H1 (cell line): Measurements from ENCODE around the gene IGF2R. TPM values are rescaled to one million over a fixed set of nuclear protein-coding genes. Genes with fewer than 3 reads are reported as not detected.
A peak's percentile ranks its signal among the peaks of the same experiment; 100 is the strongest.

ENCODE experiments used
- CTCF ChIA-PET: fragments of 300-600 bp; sonication (Branson Sonifier 250); formaldehyde crosslinking; loops from one replicate; lab custom pipeline; 2021; ENCODE audit not compliant: partially characterized antibody; lab: Charles Lee
- POLR2A ChIA-PET: fragments of 300-600 bp; sonication (Branson Sonifier 250); formaldehyde crosslinking; loops from one replicate; lab custom pipeline; 2021; ENCODE audit warnings: inconsistent platforms; ENCODE audit not compliant: partially characterized antibody; lab: Charles Lee
- DNase-seq, 2 experiments: peaks; one replicate each; pipeline versions ENCODE4 v3.0.0 to v3.0.0-alpha.2; 2010 to 2022; ENCODE audit warnings: low spot score in 2 of 2, low read depth in 1 of 2, mixed read lengths in 1 of 2
- FAIRE-seq: peaks from 2 replicates; lab custom pipeline; 2011; peaks lifted over from hg19 to GRCh38; lab: Jason Lieb, UNC
- H2AFZ ChIP-seq: 2 replicates; pipeline ENCODE4 v1.8.1; 2012; ENCODE audit warnings: low read length, inconsistent platforms
- H2AK5ac ChIP-seq: 2 replicates; pipeline ENCODE4 v1.6.1; 2013; ENCODE audit warnings: low read depth, low read length
- H2BK120ac ChIP-seq: replicated peaks from 2 replicates; pipeline ENCODE3; 2013; ENCODE audit warnings: low read depth, low read length, inconsistent platforms
- H2BK12ac ChIP-seq: 2 replicates; pipeline ENCODE4 v1.6.1; 2013; ENCODE audit warnings: low read depth, low read length
- H2BK15ac ChIP-seq: 2 replicates; pipeline ENCODE4 v1.6.1; 2013; ENCODE audit warnings: low read length
- H2BK20ac ChIP-seq: 2 replicates; pipeline ENCODE4 v1.6.1; 2013; ENCODE audit warnings: low read length
- H2BK5ac ChIP-seq: 2 replicates; pipeline ENCODE4 v1.6.1; 2013; ENCODE audit warnings: low read depth, low read length
- H3K14ac ChIP-seq: 2 replicates; pipeline ENCODE4 v1.6.1; 2013; ENCODE audit warnings: inconsistent platforms; ENCODE audit not compliant: insufficient read length
- H3K18ac ChIP-seq: 2 replicates; pipeline ENCODE4 v1.6.1; 2013; ENCODE audit warnings: low read length; ENCODE audit errors: extremely low read depth
- H3K23ac ChIP-seq: 2 replicates; pipeline ENCODE4 v1.6.1; 2013; ENCODE audit warnings: inconsistent platforms; ENCODE audit not compliant: insufficient read length
- H3K23me2 ChIP-seq: 2 replicates; pipeline ENCODE4 v1.6.1; 2013; ENCODE audit warnings: low read depth, low read length
- H3K27ac ChIP-seq: 2 replicates; pipeline ENCODE4 v1.6.1; 2011; ENCODE audit warnings: low read depth, low read length, inconsistent platforms
- H3K27me3 ChIP-seq, 4 experiments: replicated peaks in 1 of 4; 1 replicate in 1 of 4; 2 replicates in 3 of 4; pipeline versions ENCODE4 v1.6.1 to v1.8.1; 2011 to 2013; ENCODE audit warnings: low read length in 3 of 4, mild to moderate bottlenecking in 3 of 4, inconsistent platforms in 2 of 4, mixed read lengths in 2 of 4, moderate library complexity in 1 of 4; ENCODE audit not compliant: control insufficient read depth in 3 of 4, insufficient read depth in 3 of 4; ENCODE audit errors: extremely low read depth in 1 of 4
- H3K36me3 ChIP-seq, 4 experiments: 2 replicates each; pipeline versions ENCODE4 v1.6.1 to v1.8.1; 2011 to 2013; ENCODE audit warnings: mild to moderate bottlenecking in 4 of 4, low read length in 3 of 4, moderate library complexity in 2 of 4, control low read depth in 1 of 4, inconsistent platforms in 1 of 4; ENCODE audit not compliant: insufficient read depth in 4 of 4, control insufficient read depth in 2 of 4
- H3K4ac ChIP-seq: replicated peaks from 2 replicates; pipeline ENCODE3; 2013; ENCODE audit warnings: low read length, low read depth, mixed read lengths, inconsistent platforms; ENCODE audit not compliant: insufficient read length
- H3K4me1 ChIP-seq, 4 experiments: replicated peaks in 1 of 4; 1 replicate in 1 of 4; 2 replicates in 3 of 4; pipeline versions ENCODE4 v1.6.1 to v1.8.1; 2011 to 2013; ENCODE audit warnings: low read length in 3 of 4, inconsistent platforms in 2 of 4, mixed read lengths in 1 of 4; ENCODE audit not compliant: insufficient read depth in 4 of 4, control insufficient read depth in 3 of 4
- H3K4me2 ChIP-seq, 2 experiments: 2 replicates each; pipeline versions ENCODE4 v1.6.1 to v1.8.1; 2011 to 2013; ENCODE audit warnings: low read depth in 2 of 2, low read length in 2 of 2, control low read depth in 1 of 2, inconsistent platforms in 1 of 2, mild to moderate bottlenecking in 1 of 2; ENCODE audit not compliant: insufficient read depth in 1 of 2
- H3K4me3 ChIP-seq, 4 experiments: fragments of 200-600, 300-600 bp in 1 of 4; sonication (generic), shearing (Covaris generic), sonication (Bioruptor Twin) in 1 of 4; 2 replicates each; pipeline versions ENCODE4 v1.5.1 to v1.8.1; 2011 to 2016; ENCODE audit warnings: low read length in 4 of 4, low read depth in 3 of 4, control low read depth in 2 of 4, inconsistent platforms in 2 of 4, mild to moderate bottlenecking in 2 of 4, mixed read lengths in 1 of 4, moderate library complexity in 1 of 4; ENCODE audit not compliant: insufficient read depth in 2 of 4; ENCODE audit errors: extremely low read depth in 1 of 4
- H3K56ac ChIP-seq: replicated peaks from 2 replicates; pipeline ENCODE3; 2013; ENCODE audit warnings: low read depth, mild to moderate bottlenecking, mixed read lengths, low read length, inconsistent platforms; ENCODE audit not compliant: insufficient read length
- H3K79me1 ChIP-seq: 2 replicates; pipeline ENCODE4 v1.6.1; 2013; ENCODE audit warnings: low read depth, low read length, control low read depth
- H3K79me2 ChIP-seq, 2 experiments: 2 replicates each; pipeline versions ENCODE4 v1.6.1 to v1.8.1; 2012 to 2013; ENCODE audit warnings: low read length in 2 of 2, mild to moderate bottlenecking in 2 of 2, inconsistent platforms in 1 of 2; ENCODE audit not compliant: insufficient read depth in 2 of 2, control insufficient read depth in 1 of 2
- H3K9ac ChIP-seq, 4 experiments: replicated peaks in 1 of 4; 1 replicate in 1 of 4; 2 replicates in 3 of 4; pipeline versions ENCODE4 v1.6.1 to v1.8.1; 2011 to 2013; ENCODE audit warnings: low read depth in 3 of 4, low read length in 3 of 4, control low read depth in 2 of 4, mild to moderate bottlenecking in 2 of 4, moderate library complexity in 2 of 4, inconsistent platforms in 1 of 4; ENCODE audit errors: extremely low read depth in 1 of 4
- H3K9me3 ChIP-seq, 2 experiments: 2 replicates each; pipeline versions ENCODE4 v1.6.1 to v1.8.1; 2012 to 2013; ENCODE audit warnings: mild to moderate bottlenecking in 2 of 2, moderate library complexity in 2 of 2, control low read depth in 1 of 2, inconsistent platforms in 1 of 2, low read depth in 1 of 2, low read length in 1 of 2, mixed read lengths in 1 of 2; ENCODE audit not compliant: insufficient read depth in 2 of 2
- H4K20me1 ChIP-seq, 2 experiments: replicated peaks in 1 of 2; 2 replicates each; pipeline versions ENCODE3 to v1.8.1; 2011 to 2013; ENCODE audit warnings: inconsistent platforms in 2 of 2, low read length in 2 of 2, mild to moderate bottlenecking in 1 of 2; ENCODE audit not compliant: insufficient read depth in 2 of 2, control insufficient read depth in 1 of 2
- H4K5ac ChIP-seq: 2 replicates; pipeline ENCODE4 v1.6.1; 2013; ENCODE audit warnings: low read length, low read depth, mixed read lengths, inconsistent platforms; ENCODE audit not compliant: insufficient read length
- H4K8ac ChIP-seq: 2 replicates; pipeline ENCODE4 v1.8.0; 2013; ENCODE audit warnings: mild to moderate bottlenecking, moderate library complexity, low read length, inconsistent platforms; ENCODE audit not compliant: insufficient read depth; ENCODE audit errors: extremely low read depth
- H4K91ac ChIP-seq: replicated peaks from 2 replicates; pipeline ENCODE3; 2013; ENCODE audit warnings: low read length, mixed read lengths, inconsistent platforms; ENCODE audit not compliant: insufficient read length
- NANOG ChIP-seq: IDR thresholded peaks from 2 replicates; pipeline ENCODE4 v1.6.1; 2011; ENCODE audit warnings: low read length, low read depth, mild to moderate bottlenecking, inconsistent platforms; ENCODE audit not compliant: insufficient read depth, poor library complexity, severe bottlenecking
- POLR2AphosphoS5 ChIP-seq: IDR thresholded peaks from 2 replicates; pipeline ENCODE4 v1.6.1; 2011; ENCODE audit warnings: low read depth, low read length
- WGBS, 2 experiments: shearing (Covaris generic) in 1 of 2; methylation state at CpG; one replicate each; pipeline versions ENCODE4 v1.1.6 to v1.1.7; 2013 to 2015; ENCODE audit warnings: low lambda C conversion rate in 2 of 2, mixed read lengths in 2 of 2, inconsistent platforms in 1 of 2, low coverage in 1 of 2, missing lambda C conversion rate in 1 of 2; ENCODE audit not compliant: insufficient replicate concordance in 2 of 2, insufficient coverage in 1 of 2, insufficient read length in 1 of 2; ENCODE audit errors: extremely low coverage in 1 of 2, missing lambda C conversion rate in 1 of 2; 5-methylcytosine and 5-hydroxymethylcytosine counted together
- polyA plus RNA-seq, 7 experiments: library from polyadenylated mRNA; depleted of rRNA in 3 of 7; stranded (reverse) in 5 of 7; unstranded in 2 of 7; fragments of >200 nt in 5 of 7; fragments of 200-250 nt in 2 of 7; gene quantifications; 1 replicate in 5 of 7; 2 replicates in 1 of 7; 4 replicates in 1 of 7; pipeline versions ENCODE4 v1.2.1 to v1.2.3, GENCODE V29; 2011 to 2013; ENCODE audit warnings: missing spikeins in 2 of 7, mixed read lengths in 2 of 7
- total RNA-seq: library from RNA; stranded (reverse); fragmentation: NEBNext Ultra II Directional; extraction: Animal tissue kit (Norgen Biotek cat#: 25700); gene quantifications from 2 replicates; pipeline ENCODE4 v1.2.1, GENCODE V29; 2021

The IGF2R gene
- total and polyA plus RNA-seq, 2 of the 8 experiments (the other 6 are each of a cell fraction or from before 2014, with no cell fraction given), result 20.6 to 74.1 TPM

- H3K27ac ChIP-seq, result no peak overlapping the region
Measured at GRCh38 chr6:159977255-159977903, 8.5 kb downstream of the IGF2R start.

More at GRCh38 chr6:159977255-159977903, 8.5 kb downstream of the IGF2R start:
- Histone ChIP-seq H2AK5ac (peak overlapping the region; percentile 46; the same call in 1 of the 2 replicates), H4K8ac (no peak overlapping the region), H2BK12ac (peak overlapping the region; percentile 33; the same call in 1 of the 2 replicates), H4K20me1 (peaks cover 42 to 51% of the 10 kb centered on the region in 2 experiments), H3K56ac (no peak overlapping the region), H3K18ac (no peak overlapping the region), H2AFZ (no peak overlapping the region), H3K9me3 (no peaks in the 10 kb centered on the region), H2BK120ac (no peak overlapping the region), H3K27me3 (no peaks in the 10 kb centered on the region), H3K14ac (no peak overlapping the region), H3K9ac (peak overlapping the region in 1 of 4 experiments; percentile 16; a peak in 1 of 7 replicates), H2BK5ac (no peak overlapping the region), H4K91ac (no peak overlapping the region), H3K4me3 (no peak overlapping the region), H3K4ac (no peak overlapping the region), H2BK20ac (no peak overlapping the region), H3K79me2 (peaks cover 41 to 98% of the 10 kb centered on the region in 2 experiments), H3K4me1 (peaks cover 24 to 41% (median 33%) of the 10 kb centered on the region in 4 experiments), H4K5ac (no peak overlapping the region), H3K79me1 (peaks cover 29% of the 10 kb centered on the region), H3K23ac (no peak overlapping the region), H3K36me3 (no peaks in the 10 kb centered on the region), H2BK15ac (no peak overlapping the region), H3K23me2 (peaks cover 3% of the 10 kb centered on the region; the same call in 1 of the 2 replicates), H3K4me2 (peak overlapping the region in 1 of 2 experiments; percentile 20; a peak in 2 of 4 replicates)
- WGBS, 2 experiments, result 79% methylated on average over 14 of the region's 14 CpGs; no CpG with 5 or more reads in 1 of the 2 experiments
- DNase-seq, result no peak
- ChIA-PET CTCF (interaction anchor here (1.4 to 2.6 kb wide), 2 partner anchors 10 kb away, joined by 5 to 10 read pairs; partner anchors contain the start of gene IGF2R), POLR2A (interaction anchor here (1.4 to 1.5 kb wide), 2 partner anchors 8 to 47 kb away, joined by 4 to 13 read pairs; partner anchors contain the start of gene IGF2R)
- FAIRE-seq, result no peak
- TF ChIP-seq POLR2AphosphoS5, result 0 out of 2 replicates have a peak, but pooled peaks have one; percentile 57
- TF ChIP-seq NANOG, result no peak
